GDM1 (cell line): ENCODE measurements around the gene FHL3.
"Not testable (repeated sequence)": the region's sequence is repeated elsewhere in the genome, so short reads cannot be mapped to it uniquely, and the experiment has no call there.

Experiments used
- DNase-seq: peaks from one replicate; lab custom pipeline; 2025; lab: John Stamatoyannopoulos, UW

The FHL3 gene

GRCh38 chr1:38034871-38035270 lies 29.6 kb upstream of the FHL3 start:
- DNase-seq, result no peak

- not testable (repeated sequence) for DNase-seq
Measured at GRCh38 chr1:38032992-38033391, 27.7 kb upstream of the FHL3 start.

- no peak for DNase-seq
Measured at GRCh38 chr1:38031513-38031866, 26.2 kb upstream of the FHL3 start.

- DNase-seq, result no peak
Measured at GRCh38 chr1:38030596-38031512, 25.5 kb upstream of the FHL3 start.

- no peak for DNase-seq
Measured at GRCh38 chr1:38029685-38030511, 24.6 kb upstream of the FHL3 start.

GRCh38 chr1:38029081-38029681 lies 23.9 kb upstream of the FHL3 start:
- DNase-seq, result no peak

- no peak for DNase-seq
Measured at GRCh38 chr1:38028671-38029070, 23.4 kb upstream of the FHL3 start.

GRCh38 chr1:38028105-38028591 lies 22.8 kb upstream of the FHL3 start:
- DNase-seq, result no peak

- no peak for DNase-seq
Measured at GRCh38 chr1:38027201-38028104, 22.1 kb upstream of the FHL3 start.

- DNase-seq, result no peak
Measured at GRCh38 chr1:38026592-38027200, 21.4 kb upstream of the FHL3 start.

GRCh38 chr1:38025664-38026063 lies 20.4 kb upstream of the FHL3 start:
- no peak for DNase-seq

- no peak for DNase-seq
Measured at GRCh38 chr1:38025233-38025632, 19.9 kb upstream of the FHL3 start.

- no peak for DNase-seq
Measured at GRCh38 chr1:38022810-38023209, 17.5 kb upstream of the FHL3 start.

GRCh38 chr1:38021969-38022368 lies 16.7 kb upstream of the FHL3 start:
- no peak for DNase-seq

- no peak for DNase-seq
Measured at GRCh38 chr1:38020396-38020795, 15.1 kb upstream of the FHL3 start.

- DNase-seq, result no peak
Measured at GRCh38 chr1:38018864-38019343, 13.6 kb upstream of the FHL3 start.

- DNase-seq, result no peak
Measured at GRCh38 chr1:38015978-38016725, 10.8 kb upstream of the FHL3 start.

GRCh38 chr1:38014724-38015424 lies 9.6 kb upstream of the FHL3 start:
- DNase-seq, result no peak

- DNase-seq, result no peak
Measured at GRCh38 chr1:38014171-38014570, 8.9 kb upstream of the FHL3 start.

- no peak for DNase-seq
Measured at GRCh38 chr1:38013227-38013622, 7.9 kb upstream of the FHL3 start.
